ENCODE measurements around the gene ATP1A2. TPM values are rescaled to one million over a fixed set of nuclear protein-coding genes. Genes with fewer than 3 reads are reported as not detected.
A peak's percentile ranks its signal among the peaks of the same experiment; 100 is the strongest.

Gene ATP1A2
- total and polyA plus RNA-seq, 2 of the 8 experiments (the other 6 are each of a cell fraction or from before 2014, with no cell fraction given) = 39.7 to 40.8 TPM

DNA sequence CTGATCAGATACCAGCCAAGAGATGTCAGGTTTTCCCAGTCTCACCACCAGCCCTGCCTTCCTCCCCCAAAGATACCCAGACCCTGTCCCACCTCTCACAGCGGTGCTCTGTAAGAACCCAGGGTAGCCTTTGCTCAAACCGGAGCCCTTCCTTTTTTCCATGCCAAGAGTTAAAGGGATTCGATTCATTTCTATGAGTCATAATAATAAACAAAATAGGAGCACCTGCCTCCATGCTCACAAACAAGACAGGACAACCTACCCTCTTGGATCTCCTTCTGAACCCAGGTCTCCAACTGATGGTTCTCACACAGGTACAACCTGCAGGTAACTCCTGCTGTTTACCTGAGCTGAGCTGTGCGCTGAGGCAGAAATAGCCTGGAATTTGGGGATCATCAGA is 5.9 kb upstream of the ATP1A2 start:
- no peak for DNase-seq (ENCODE audit: low read depth in 1 of 2, low spot score in 2 of 2)
- Histone ChIP-seq H4K91ac (replicated peaks; ENCODE audit: insufficient read length, low read length) (no peak overlapping the region), H3K18ac (ENCODE audit: extremely low read depth, low read length) (peak overlapping the region; percentile 72; the same call in 1 of the 2 replicates), H3K9ac (replicated peaks in 1 of 4; ENCODE audit: extremely low read depth in 1 of 4, low read depth in 3 of 4, low read length in 3 of 4) (no peak overlapping the region), H3K4me1 (replicated peaks in 1 of 4; ENCODE audit: control insufficient read depth in 3 of 4, insufficient read depth in 4 of 4, low read length in 3 of 4) (peaks cover 8 to 38% (median 20%) of the 10 kb centered on the region in 4 experiments), H3K27me3 (replicated peaks in 1 of 4; ENCODE audit: control insufficient read depth in 3 of 4, extremely low read depth in 1 of 4, insufficient read depth in 3 of 4, low read length in 3 of 4) (no peaks in the 10 kb centered on the region; a peak in 1 of 7 replicates), H3K56ac (replicated peaks; ENCODE audit: insufficient read length, low read depth, low read length) (no peak overlapping the region), H2BK12ac (ENCODE audit: low read depth, low read length) (peak overlapping the region; percentile 12; the same call in 1 of the 2 replicates), H2BK5ac (ENCODE audit: low read depth, low read length) (peak overlapping the region; percentile 85; the same call in 1 of the 2 replicates), H4K8ac (ENCODE audit: extremely low read depth, insufficient read depth, low read length) (no peak overlapping the region), H3K4ac (replicated peaks; ENCODE audit: insufficient read length, low read depth, low read length) (no peak overlapping the region), H3K14ac (ENCODE audit: insufficient read length) (no peak overlapping the region), H2BK20ac (ENCODE audit: low read length) (peak overlapping the region; percentile 24; the same call in 1 of the 2 replicates), H3K79me1 (ENCODE audit: low read depth, low read length) (no peaks in the 10 kb centered on the region), H2AFZ (ENCODE audit: low read length) (no peak overlapping the region), H2BK120ac (replicated peaks; ENCODE audit: low read depth, low read length) (peak overlapping the region; percentile 57), H3K23ac (ENCODE audit: insufficient read length) (no peak overlapping the region), H2BK15ac (ENCODE audit: low read length) (peak overlapping the region; percentile 25; the same call in 1 of the 2 replicates), H3K9me3 (ENCODE audit: insufficient read depth in 2 of 2, low read depth in 1 of 2, low read length in 1 of 2) (no peaks in the 10 kb centered on the region), H3K23me2 (ENCODE audit: low read depth, low read length) (no peaks in the 10 kb centered on the region; the same call in none of the 2 replicates), H3K27ac (ENCODE audit: low read depth, low read length) (no peak overlapping the region), H2AK5ac (ENCODE audit: low read depth, low read length) (peak overlapping the region; percentile 58; the same call in 1 of the 2 replicates), H4K5ac (ENCODE audit: insufficient read length, low read depth, low read length) (no peak overlapping the region), H3K4me3 (ENCODE audit: extremely low read depth in 1 of 4, insufficient read depth in 2 of 4, low read depth in 3 of 4, low read length in 4 of 4) (no peak overlapping the region), H3K79me2 (ENCODE audit: control insufficient read depth in 1 of 2, insufficient read depth in 2 of 2, low read length in 2 of 2) (no peaks in the 10 kb centered on the region), H3K4me2 (ENCODE audit: insufficient read depth in 1 of 2, low read depth in 2 of 2, low read length in 2 of 2) (0 out of 4 replicates have a peak overlapping the region, but pooled peaks of 1 of the 2 experiments have one; percentile 16), H3K36me3 (ENCODE audit: control insufficient read depth in 2 of 4, insufficient read depth in 4 of 4, low read length in 3 of 4) (no peaks in the 10 kb centered on the region), H4K20me1 (replicated peaks in 1 of 2; ENCODE audit: control insufficient read depth in 1 of 2, insufficient read depth in 2 of 2, low read length in 2 of 2) (no peaks in the 10 kb centered on the region)
- CTCF ChIA-PET (ENCODE audit: partially characterized antibody) = interaction anchor here (0.7 to 18.1 kb wide), 30 partner anchors 6 to 181 kb away, joined by 3 to 256 read pairs (median 7); partner anchors contain the start of genes CASQ1 and IGSF8
- WGBS, 2 experiments (ENCODE audit: extremely low coverage in 1 of 2, insufficient coverage in 1 of 2, insufficient read length in 1 of 2, insufficient replicate concordance in 2 of 2, low coverage in 1 of 2, low lambda C conversion rate in 2 of 2, missing lambda C conversion rate in 1 of 2) = 79% methylated on average over 4 of the region's 4 CpGs; no CpG with 5 or more reads in 1 of the 2 experiments
- peak; percentile 75 for FAIRE-seq
- no peak for TF ChIP-seq SIX5 (IDR thresholded peaks at IDR 0.05; ENCODE audit: low read depth, low read length)
- POLR2A ChIA-PET (ENCODE audit: partially characterized antibody) = interaction anchor here (1.0 to 2.2 kb wide), 5 partner anchors 11 to 153 kb away, joined by 3 to 11 read pairs (median 4); partner anchors contain the start of genes DCAF8 and IGSF8
